Right lobe of liver (tissue), 4 donors: ENCODE results near the gene UGP2.

Experiments
- CTCF ChIP-seq, 4 donors: fragments of 200-600 bp in 3 of 4; fragments of 450-650 bp in 1 of 4; IDR thresholded peaks; one replicate each; pipeline versions ENCODE4 v1.5.1 to v1.8.0; 2016 to 2022; ENCODE audit warnings: antibody characterized with exemption in 4 of 4, mild to moderate bottlenecking in 2 of 4
- POLR2A ChIP-seq: fragments of 450-650 bp; IDR thresholded peaks from one replicate; pipeline ENCODE4 v1.6.1; 2017; ENCODE audit warnings: antibody characterized with exemption, mild to moderate bottlenecking
- donor health status: DM: no; HTN: no; CAD: no.
- donor health status: DM: no; HTN: no; CAD: no.
- donor health status: DM: no; HTN: yes; CAD: no.

- TF ChIP-seq CTCF (IDR thresholded peaks at IDR 0.05) (no peak), POLR2A (no peak)
Measured at GRCh38 chr2:63879876-63880433, 38.3 kb downstream of the UGP2 start.
